WI38 (cell line): ENCODE results near the gene PYGM.

ENCODE experiments used
- H3K4me3 ChIP-seq: 2 replicates; pipeline ENCODE4 v1.5.1; 2011; ENCODE audit warnings: low read depth, mild to moderate bottlenecking, control low read depth, low read length
- TF ChIP-seq, protein P1 (sequence below): IDR thresholded peaks from 2 replicates; pipeline ENCODE4 v1.5.1; 2012; ENCODE audit warnings: low read depth, mild to moderate bottlenecking, control low read depth, low read length

The PYGM gene

DNA sequence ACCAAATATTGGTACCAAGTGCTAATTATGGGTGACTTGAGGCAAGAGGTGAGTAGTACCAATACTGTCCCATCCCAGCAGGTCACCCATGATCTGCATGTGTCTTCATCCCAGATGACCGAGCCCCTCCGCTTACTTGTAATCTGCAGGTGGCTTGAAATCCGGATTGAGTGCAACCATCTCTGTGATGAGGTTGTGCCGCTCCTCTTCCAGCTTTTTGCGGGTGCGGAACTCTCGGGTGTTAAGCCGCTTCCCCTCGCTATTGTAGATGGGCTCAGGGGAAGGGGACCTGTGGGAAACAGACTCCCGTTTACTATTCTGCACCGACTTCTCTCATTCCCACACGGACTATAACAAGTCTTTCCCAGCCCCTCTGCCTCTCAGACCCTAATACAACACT lies 10.3 kb upstream of the PYGM start:
- no peak overlapping the region for H3K4me3 ChIP-seq
- TF ChIP-seq, protein P1, sequence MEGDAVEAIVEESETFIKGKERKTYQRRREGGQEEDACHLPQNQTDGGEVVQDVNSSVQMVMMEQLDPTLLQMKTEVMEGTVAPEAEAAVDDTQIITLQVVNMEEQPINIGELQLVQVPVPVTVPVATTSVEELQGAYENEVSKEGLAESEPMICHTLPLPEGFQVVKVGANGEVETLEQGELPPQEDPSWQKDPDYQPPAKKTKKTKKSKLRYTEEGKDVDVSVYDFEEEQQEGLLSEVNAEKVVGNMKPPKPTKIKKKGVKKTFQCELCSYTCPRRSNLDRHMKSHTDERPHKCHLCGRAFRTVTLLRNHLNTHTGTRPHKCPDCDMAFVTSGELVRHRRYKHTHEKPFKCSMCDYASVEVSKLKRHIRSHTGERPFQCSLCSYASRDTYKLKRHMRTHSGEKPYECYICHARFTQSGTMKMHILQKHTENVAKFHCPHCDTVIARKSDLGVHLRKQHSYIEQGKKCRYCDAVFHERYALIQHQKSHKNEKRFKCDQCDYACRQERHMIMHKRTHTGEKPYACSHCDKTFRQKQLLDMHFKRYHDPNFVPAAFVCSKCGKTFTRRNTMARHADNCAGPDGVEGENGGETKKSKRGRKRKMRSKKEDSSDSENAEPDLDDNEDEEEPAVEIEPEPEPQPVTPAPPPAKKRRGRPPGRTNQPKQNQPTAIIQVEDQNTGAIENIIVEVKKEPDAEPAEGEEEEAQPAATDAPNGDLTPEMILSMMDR, result no peak

DNA sequence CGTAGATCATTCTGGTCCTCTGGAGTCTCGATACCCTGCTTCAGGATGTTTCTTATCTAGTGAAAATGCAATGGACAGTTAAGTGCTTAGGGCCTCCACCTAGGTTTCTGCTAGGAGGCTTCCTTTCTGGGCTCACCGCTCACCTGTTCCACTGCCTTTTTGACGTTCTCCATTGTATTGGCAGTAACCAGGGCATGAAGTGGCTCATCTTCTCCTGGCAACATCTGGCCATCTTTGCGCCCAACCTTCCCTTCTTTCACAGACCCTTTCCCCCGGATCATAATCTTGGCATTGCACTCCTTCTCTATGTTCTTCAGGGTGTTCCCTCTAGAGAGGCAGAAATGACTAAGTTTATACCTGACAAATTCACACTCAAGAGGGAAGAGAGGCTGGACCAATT lies 9.5 kb upstream of the PYGM start:
- no peak overlapping the region for H3K4me3 ChIP-seq
- TF ChIP-seq, protein P1, result no peak

DNA sequence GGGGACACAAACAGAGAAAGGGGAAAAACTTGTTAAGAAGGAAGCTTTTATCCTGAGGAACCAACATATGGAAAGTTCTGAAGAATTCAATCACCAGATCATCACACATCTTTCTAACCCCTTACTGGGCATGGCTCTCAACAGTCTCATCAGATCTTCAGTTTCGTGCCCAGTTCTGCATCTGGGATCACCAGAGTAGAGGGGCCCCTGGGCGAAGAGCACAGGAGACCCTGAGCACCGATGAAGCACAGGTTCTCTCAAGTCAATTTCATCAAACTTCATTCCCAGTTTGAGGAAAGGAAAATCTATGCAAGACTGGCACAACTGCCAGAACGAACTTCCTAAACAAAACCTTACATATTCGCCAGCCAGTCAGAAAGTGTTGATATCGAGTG lies 8.5 kb upstream of the PYGM start:
- H3K4me3 ChIP-seq, result no peak overlapping the region
- TF ChIP-seq, protein P1, result no peak

DNA sequence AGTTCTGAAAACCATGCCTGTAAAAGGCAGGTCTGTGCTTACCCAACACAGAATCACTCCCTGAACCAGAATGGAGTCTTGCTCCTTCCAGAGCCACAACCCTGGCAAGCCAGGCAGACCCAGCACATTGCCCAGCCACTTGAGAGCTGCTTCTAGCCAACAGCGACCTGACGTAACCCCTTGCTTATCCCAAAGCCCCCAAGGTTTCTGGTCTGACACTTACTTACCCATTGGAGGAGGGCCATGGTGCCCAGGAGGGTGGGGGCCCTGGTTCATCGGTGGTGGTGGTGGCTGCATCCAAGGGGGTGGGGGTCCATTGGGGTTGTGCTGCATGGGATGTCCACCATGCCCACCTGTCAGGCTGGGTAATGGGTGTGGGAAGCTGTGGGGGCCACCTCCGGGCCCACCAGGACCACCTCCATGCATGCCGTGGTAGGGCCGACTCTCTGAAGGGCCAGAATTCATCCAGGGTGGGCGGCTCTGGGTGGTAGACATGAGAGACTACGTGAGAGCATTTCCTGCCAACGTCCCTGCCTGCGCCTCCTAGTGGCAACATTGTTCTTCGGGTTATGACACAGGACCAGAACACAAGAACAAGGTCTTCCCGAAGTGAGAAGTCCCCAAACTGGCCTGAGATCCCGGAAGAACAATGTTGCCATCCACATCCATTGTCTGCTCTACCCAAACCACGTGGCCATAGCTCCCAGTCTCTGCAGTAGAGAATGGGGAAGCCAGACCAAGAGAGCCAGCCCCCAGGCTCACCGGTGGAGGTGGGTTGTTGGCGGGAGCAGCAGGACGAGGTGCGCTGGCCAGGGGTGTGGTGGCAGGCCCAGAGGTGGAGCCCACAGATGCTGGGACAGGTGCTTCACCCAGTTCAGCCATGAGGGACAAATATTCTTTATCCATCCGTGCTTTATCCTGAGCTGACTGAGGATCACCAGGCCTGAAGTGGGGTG lies 7.8 kb upstream of the PYGM start:
- H3K4me3 ChIP-seq, result no peak overlapping the region
- TF ChIP-seq, protein P1, result peak; percentile 76

DNA sequence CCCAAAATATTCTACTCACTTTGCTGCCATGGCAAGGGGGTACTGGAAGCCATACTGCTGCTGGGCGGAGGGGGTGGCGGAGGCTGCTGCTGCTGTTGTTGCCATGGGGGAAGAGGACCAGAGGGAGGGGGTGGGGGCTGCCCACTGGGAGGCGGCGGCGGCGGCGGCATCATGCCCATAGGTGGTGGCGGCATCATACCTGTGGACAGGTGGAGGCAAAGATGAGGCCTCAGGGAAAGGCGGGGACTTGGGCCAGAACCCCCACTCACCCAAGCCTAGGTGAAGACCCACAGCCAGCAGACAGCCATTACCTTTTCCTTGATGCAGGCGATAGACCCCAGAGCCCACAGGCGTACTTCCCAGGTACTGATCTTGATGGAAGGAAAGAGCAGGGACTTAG lies 7.1 kb upstream of the PYGM start:
- H3K4me3 ChIP-seq, result no peak overlapping the region
- TF ChIP-seq, protein P1, result no peak

DNA sequence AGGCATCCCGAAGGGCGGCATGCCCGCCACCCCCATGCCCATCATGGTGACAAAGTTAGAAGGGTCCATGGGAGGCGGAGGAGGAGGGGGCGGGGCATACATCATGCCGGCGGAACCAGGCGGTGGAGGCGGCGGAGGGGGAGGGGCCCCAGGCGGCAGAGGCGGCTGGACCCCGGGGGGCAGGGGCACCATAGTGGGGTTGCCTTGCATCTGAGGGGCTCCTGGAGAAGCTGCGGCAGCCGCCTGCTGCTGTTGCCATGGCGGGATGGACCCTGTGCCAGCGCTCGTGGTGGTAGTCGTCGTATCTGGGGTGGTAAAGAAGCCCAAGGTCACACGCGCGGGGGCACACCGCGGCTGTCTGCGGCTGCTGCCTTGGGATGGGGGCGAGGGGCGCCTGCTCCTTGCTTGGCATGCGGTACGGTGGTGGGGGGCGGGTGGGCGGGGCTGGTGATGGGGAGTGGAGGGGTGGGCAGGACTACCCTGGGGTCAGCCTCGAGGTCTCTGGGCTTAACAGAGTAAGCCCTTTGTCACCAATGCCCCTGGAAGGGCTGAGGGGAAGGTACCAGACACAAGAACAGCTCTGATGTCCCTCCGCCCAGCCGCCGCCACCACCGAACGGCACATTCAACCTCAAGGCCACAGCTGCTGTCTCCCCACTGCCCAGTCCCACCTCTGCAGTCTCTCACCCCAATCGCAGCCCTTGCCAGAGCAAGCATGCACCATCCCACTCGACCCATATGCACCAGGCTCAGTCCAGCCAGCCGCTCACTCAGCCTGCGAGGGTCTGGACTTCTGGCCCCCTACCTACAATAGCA lies 6.3 kb upstream of the PYGM start:
- no peak overlapping the region for H3K4me3 ChIP-seq
- TF ChIP-seq, protein P1, result no peak
